ENCODE measurements around the gene BOC. TPM values are rescaled to one million over a fixed set of nuclear protein-coding genes. Genes with fewer than 3 reads are reported as not detected.

Gene BOC
- total and polyA plus RNA-seq, 9 donors, result 28.6 to 98.5 (median 58.0) TPM

GRCh38 chr3:113263778-113264177 lies 52.4 kb downstream of the BOC start:
- intact Hi-C loops (cut with DNase I), result no loop called here

GRCh38 chr3:113264283-113265131 lies 53.1 kb downstream of the BOC start:
- Histone ChIP-seq H3K27ac (peak overlapping the region in 1 of 2 donors; percentile 14), H3K27me3 (no peaks in the 10 kb centered on the region), H3K9me3 (no peaks in the 10 kb centered on the region), H3K4me1 (ENCODE audit: insufficient read depth) (peaks cover 10% of the 10 kb centered on the region), H3K4me3 (no peak overlapping the region), H3K36me3 (no peaks in the 10 kb centered on the region)
- intact Hi-C loops (cut with DNase I), result no loop called here
- peak in 1 of 5 donors; percentile 33 for DNase-seq
- WGBS, 3 donors, result 59 to 74% (median 68%) methylated on average over 10 of the region's 10 CpGs
- TF ChIP-seq CTCF (IDR thresholded peaks at IDR 0.05), result no peak

More at GRCh38 chr3:113263778-113264177, 52.4 kb downstream of the BOC start:
- H3K27me3 ChIP-seq, result no peaks in the 10 kb centered on the region
- peaks cover 10% of the 10 kb centered on the region for H3K4me1 ChIP-seq (ENCODE audit: insufficient read depth)
- DNase-seq, result no peak
- H3K36me3 ChIP-seq, result no peaks in the 10 kb centered on the region
- TF ChIP-seq POLR2A (IDR thresholded peaks at IDR 0.05) (no peak), CTCF (IDR thresholded peaks at IDR 0.05) (no peak), EP300 (IDR thresholded peaks at IDR 0.05) (no peak)
- no peak overlapping the region for H3K4me3 ChIP-seq
- peak overlapping the region in 1 of 2 donors; percentile 14 for H3K27ac ChIP-seq
- no peaks in the 10 kb centered on the region for H3K9me3 ChIP-seq
- WGBS, 3 donors, result 88 to 89% (median 88%) methylated on average over 3 of the region's 3 CpGs

- Histone ChIP-seq H3K9me3 (no peaks in the 10 kb centered on the region), H3K27ac (no peak overlapping the region), H3K4me3 (no peak overlapping the region), H3K27me3 (no peaks in the 10 kb centered on the region), H3K4me1 (ENCODE audit: insufficient read depth) (peaks cover 10% of the 10 kb centered on the region), H3K36me3 (no peaks in the 10 kb centered on the region)
- peak in 1 of 5 donors; percentile 41 for DNase-seq
- TF ChIP-seq POLR2A (IDR thresholded peaks at IDR 0.05), result no peak
- TF ChIP-seq CTCF (IDR thresholded peaks at IDR 0.05), result no peak
- TF ChIP-seq EP300 (IDR thresholded peaks at IDR 0.05), result no peak
- intact Hi-C loops (cut with DNase I), result no loop called here
- 32 to 43% (median 37%) methylated on average over 5 of the region's 5 CpGs for WGBS, 3 donors
Observed at GRCh38 chr3:113265231-113265630, 53.9 kb downstream of the BOC start.

- peaks cover 6% of the 10 kb centered on the region for H3K4me1 ChIP-seq (ENCODE audit: insufficient read depth)
- intact Hi-C loops (cut with DNase I), result no loop called here
- H3K36me3 ChIP-seq, result no peaks in the 10 kb centered on the region
- WGBS, 3 donors, result 88 to 97% (median 95%) methylated on average over 5 of the region's 5 CpGs
- no peak for DNase-seq
- H3K4me3 ChIP-seq, result no peak overlapping the region
- H3K27ac ChIP-seq, result no peak overlapping the region
- no peaks in the 10 kb centered on the region for H3K9me3 ChIP-seq
- TF ChIP-seq CTCF (IDR thresholded peaks at IDR 0.05), result no peak
- no peak for TF ChIP-seq EP300 (IDR thresholded peaks at IDR 0.05)
- TF ChIP-seq POLR2A (IDR thresholded peaks at IDR 0.05), result no peak
- no peaks in the 10 kb centered on the region for H3K27me3 ChIP-seq
Observed at GRCh38 chr3:113266738-113267137, 55.4 kb downstream of the BOC start.
